ENCODE measurements around the gene GMDS.

- TF ChIP-seq USF2 (IDR thresholded peaks at IDR 0.05; ENCODE audit: low read depth, low read length), result no peak
- TF ChIP-seq CTCF (conservative IDR thresholded peaks at IDR 0.05; ENCODE audit: low read depth, low read length), result no peak
- no peak for TF ChIP-seq SMC3 (IDR thresholded peaks at IDR 0.05; ENCODE audit: low read depth, low read length)
- TF ChIP-seq POLR2A (IDR thresholded peaks at IDR 0.05; ENCODE audit: low read depth, low read length), result no peak
- TF ChIP-seq BHLHE40 (IDR thresholded peaks at IDR 0.05; ENCODE audit: low read depth, low read length), result no peak
- TF ChIP-seq CEBPB (IDR thresholded peaks at IDR 0.05; ENCODE audit: low read depth, low read length), result peak; percentile 46
- TF ChIP-seq RCOR1 (IDR thresholded peaks at IDR 0.05; ENCODE audit: insufficient replicate concordance, low read length), result no peak
- no peak for TF ChIP-seq RAD21 (IDR thresholded peaks at IDR 0.05; ENCODE audit: low read length)
- TF ChIP-seq MXI1 (IDR thresholded peaks at IDR 0.05; ENCODE audit: borderline replicate concordance, low read depth, low read length), result no peak
- TF ChIP-seq ELK1 (IDR thresholded peaks at IDR 0.05; ENCODE audit: borderline replicate concordance, low read depth, low read length), result no peak
- TF ChIP-seq MAFK (IDR thresholded peaks at IDR 0.05; ENCODE audit: low read depth, low read length), result no peak
Observed at GRCh38 chr6:2021713-2022125, 223.7 kb downstream of the GMDS start.
